IPS-18a (cell line): Measurements from ENCODE around the gene ZC3H7A.

Source experiments
- H3K27ac ChIP-seq: one replicate; pipeline ENCODE4 v1.5.1; 2013; ENCODE audit warnings: low read length
- H3K27me3 ChIP-seq: one replicate; pipeline ENCODE4 v1.6.1; 2013; ENCODE audit warnings: mild to moderate bottlenecking, low read length; ENCODE audit not compliant: control insufficient read depth, insufficient read depth
- H3K36me3 ChIP-seq: one replicate; pipeline ENCODE4 v1.6.1; 2013; ENCODE audit warnings: low read depth, low read length; ENCODE audit not compliant: control insufficient read depth
- H3K4me1 ChIP-seq: one replicate; pipeline ENCODE4 v1.6.1; 2013; ENCODE audit warnings: low read depth, low read length; ENCODE audit not compliant: control insufficient read depth
- H3K4me3 ChIP-seq: one replicate; pipeline ENCODE4 v1.5.1; 2013; ENCODE audit warnings: low read length
- H3K9ac ChIP-seq: one replicate; pipeline ENCODE4 v1.6.1; 2013; ENCODE audit warnings: mild to moderate bottlenecking, low read length, moderate library complexity
- H3K9me3 ChIP-seq: one replicate; pipeline ENCODE4 v1.6.1; 2013; ENCODE audit warnings: low read depth, low read length; ENCODE audit not compliant: control insufficient read depth

Gene ZC3H7A

GRCh38 chr16:11707679-11708197 lies 89.3 kb downstream of the ZC3H7A start:
- H3K27me3 ChIP-seq = no peaks in the 10 kb centered on the region
- no peak overlapping the region for H3K4me3 ChIP-seq
- no peaks in the 10 kb centered on the region for H3K4me1 ChIP-seq
- no peak overlapping the region for H3K27ac ChIP-seq
- no peak overlapping the region for H3K9ac ChIP-seq
- H3K9me3 ChIP-seq = no peaks in the 10 kb centered on the region
- no peaks in the 10 kb centered on the region for H3K36me3 ChIP-seq

DNA sequence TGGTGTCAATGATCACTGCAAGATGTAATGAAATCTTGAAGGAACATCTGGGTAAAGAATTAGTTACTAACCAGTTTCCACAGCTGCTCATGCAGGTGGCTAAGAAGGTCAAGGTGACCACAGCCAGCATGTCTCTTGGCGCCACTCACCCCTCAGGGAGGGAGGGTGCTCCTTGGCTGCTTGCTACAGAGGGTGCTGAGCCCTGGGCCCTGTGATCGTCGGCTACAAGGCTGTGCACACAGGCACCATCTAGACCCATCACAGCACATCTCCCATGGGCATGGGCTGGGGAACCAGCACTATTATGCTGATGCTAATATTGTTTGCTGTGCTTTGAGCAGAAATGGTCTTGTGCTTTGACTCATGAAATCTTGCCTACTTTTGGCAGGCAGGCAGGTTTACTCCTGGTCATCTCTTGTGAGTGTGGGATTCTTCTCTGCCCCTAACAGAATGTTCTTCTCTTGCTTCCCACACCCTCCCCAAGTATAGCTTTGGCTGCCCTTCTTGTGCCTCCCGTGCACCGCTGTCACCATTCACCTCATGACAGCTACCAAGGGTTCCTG lies 90.8 kb downstream of the ZC3H7A start:
- Histone ChIP-seq H3K4me1 (no peaks in the 10 kb centered on the region), H3K27ac (no peak overlapping the region), H3K27me3 (no peaks in the 10 kb centered on the region), H3K9ac (no peak overlapping the region), H3K9me3 (no peaks in the 10 kb centered on the region), H3K36me3 (no peaks in the 10 kb centered on the region), H3K4me3 (no peak overlapping the region)

DNA sequence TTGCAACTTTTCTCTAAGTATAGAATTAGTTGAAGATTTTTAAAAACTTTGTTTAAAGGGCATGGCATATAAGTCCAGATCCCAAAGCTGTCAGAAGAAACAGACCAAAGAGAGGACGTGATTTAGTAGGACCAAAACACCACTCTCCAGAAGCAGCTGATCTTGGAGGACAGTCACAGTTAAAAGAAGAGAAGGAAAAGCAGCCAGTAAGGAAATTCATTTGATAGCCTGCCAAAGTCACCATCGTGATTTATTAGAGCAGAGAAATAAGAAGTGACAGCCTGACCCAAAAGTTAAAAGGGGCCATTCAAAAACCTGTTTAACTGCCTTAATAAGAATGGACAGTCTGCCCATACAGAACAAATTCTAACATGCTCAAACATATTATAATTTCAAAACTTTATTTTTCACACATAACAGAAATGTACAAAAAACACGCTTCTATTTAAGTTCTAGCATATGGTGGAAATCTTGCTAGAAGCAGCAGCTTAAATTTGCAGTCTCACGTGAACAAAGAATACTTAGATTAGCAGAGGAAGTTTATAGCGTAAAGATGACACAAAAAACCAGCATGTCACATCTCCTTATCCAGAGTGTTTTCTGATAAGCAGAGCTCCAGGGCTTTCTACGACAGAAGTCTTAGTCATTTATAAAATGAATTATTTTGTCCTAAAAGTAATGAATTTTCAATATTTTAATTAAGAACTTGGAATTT lies 91.6 kb downstream of the ZC3H7A start:
- H3K4me3 ChIP-seq = no peak overlapping the region
- H3K9ac ChIP-seq = no peak overlapping the region
- H3K9me3 ChIP-seq = no peaks in the 10 kb centered on the region
- no peaks in the 10 kb centered on the region for H3K27me3 ChIP-seq
- H3K27ac ChIP-seq = no peak overlapping the region
- no peaks in the 10 kb centered on the region for H3K36me3 ChIP-seq
- H3K4me1 ChIP-seq = no peaks in the 10 kb centered on the region
